ENCODE measurements around the gene COL8A2.

GRCh38 chr1:36108314-36108713, 16.7 kb downstream of the COL8A2 start:
- TF ChIP-seq CTCF (IDR thresholded peaks at IDR 0.05; ENCODE audit: low read length) (no peak), EZH2 (IDR thresholded peaks at IDR 0.05; ENCODE audit: borderline replicate concordance, low read length) (no peak)

Measured in OCI-LY1 (cell line).